Fibroblast of lung (primary cell): Measurements from ENCODE around the gene CD300H. TPM values are rescaled to one million over a fixed set of nuclear protein-coding genes. Genes with fewer than 3 reads are reported as not detected.
A peak's percentile ranks its signal among the peaks of the same experiment; 100 is the strongest.

Experiments used
- DNase-seq, 2 donors: peaks; one replicate each; pipeline versions ENCODE4 v3.0.0 to v3.0.0-alpha.2; 2010; ENCODE audit warnings: low read depth in 2 of 2
- H2AFZ ChIP-seq: 2 replicates; pipeline ENCODE4 v1.5.1; 2012; ENCODE audit warnings: low read length, control low read depth, inconsistent platforms
- H3K27ac ChIP-seq: 2 replicates; pipeline ENCODE4 v1.5.1; 2011; ENCODE audit warnings: low read length, control low read depth; ENCODE audit not compliant: insufficient read depth
- H3K27me3 ChIP-seq: 2 replicates; pipeline ENCODE4 v1.5.1; 2011; ENCODE audit warnings: mild to moderate bottlenecking, low read length; ENCODE audit not compliant: control insufficient read depth, insufficient read depth
- H3K36me3 ChIP-seq: 2 replicates; pipeline ENCODE4 v1.5.1; 2011; ENCODE audit warnings: low read length; ENCODE audit not compliant: control insufficient read depth, insufficient read depth
- H3K4me1 ChIP-seq: 2 replicates; pipeline ENCODE4 v1.5.1; 2011; ENCODE audit warnings: low read length; ENCODE audit not compliant: control insufficient read depth, insufficient read depth; ENCODE audit errors: extremely low read depth
- H3K4me2 ChIP-seq: 2 replicates; pipeline ENCODE4 v1.5.1; 2011; ENCODE audit warnings: low read length, control low read depth; ENCODE audit not compliant: insufficient read depth; ENCODE audit errors: extremely low read depth
- H3K4me3 ChIP-seq, 4 experiments: fragments of 200-600 bp in 1 of 4; sonication (generic) in 1 of 4; replicated peaks in 1 of 4; 2 replicates each; pipeline ENCODE4 v1.5.1; 2011 to 2016; ENCODE audit warnings: low read length in 4 of 4, low read depth in 3 of 4, mild to moderate bottlenecking in 3 of 4, control low read depth in 2 of 4, inconsistent platforms in 1 of 4, mixed read lengths in 1 of 4; ENCODE audit not compliant: insufficient read depth in 1 of 4; ENCODE audit errors: control extremely low read depth in 1 of 4
- H3K79me2 ChIP-seq: 2 replicates; pipeline ENCODE4 v1.5.1; 2012; ENCODE audit warnings: mild to moderate bottlenecking, low read length, inconsistent platforms; ENCODE audit not compliant: control insufficient read depth, insufficient read depth
- H3K9ac ChIP-seq: 2 replicates; pipeline ENCODE4 v1.5.1; 2011; ENCODE audit warnings: mild to moderate bottlenecking, low read length, control low read depth; ENCODE audit not compliant: insufficient read depth
- H3K9me3 ChIP-seq: 2 replicates; pipeline ENCODE4 v1.5.1; 2012; ENCODE audit warnings: low read depth, low read length; ENCODE audit not compliant: control insufficient read depth, insufficient read depth
- H4K20me1 ChIP-seq: 2 replicates; pipeline ENCODE4 v1.5.1; 2011; ENCODE audit warnings: low read length; ENCODE audit not compliant: control insufficient read depth, insufficient read depth; ENCODE audit errors: extremely low read depth
- CTCF ChIP-seq, 2 donors: IDR thresholded peaks in 1 of 2; conservative IDR thresholded peaks in 1 of 2; 1 replicate in 1 of 2; 2 replicates in 1 of 2; pipeline ENCODE4 v1.5.1; 2011 to 2012; ENCODE audit warnings: low read length in 2 of 2, control low read depth in 1 of 2, inconsistent platforms in 1 of 2, low read depth in 1 of 2, mild to moderate bottlenecking in 1 of 2
- EZH2 ChIP-seq: IDR thresholded peaks from 2 replicates; pipeline ENCODE4 v1.5.1; 2012; ENCODE audit warnings: low read length, control low read depth, mild to moderate bottlenecking; ENCODE audit errors: missing control alignments
- polyA plus RNA-seq, 2 donors: library from polyadenylated mRNA; depleted of rRNA in 1 of 2; stranded (reverse) in 1 of 2; unstranded in 1 of 2; fragments of >200 nt; gene quantifications; 2 replicates each; pipeline ENCODE4 v1.2.1, GENCODE V29; 2011 to 2012; ENCODE audit warnings: missing spikeins in 1 of 2
- total RNA-seq: library from RNA; depleted of rRNA; stranded (reverse); fragments of >200 nt; gene quantifications from 2 replicates; pipeline ENCODE4 v1.2.1, GENCODE V29; 2014

CD300H gene
- total and polyA plus RNA-seq, 2 donors (not counting 1 experiment from before 2014, with no cell fraction given) = not detected

GRCh38 chr17:74573169-74573568, 5.9 kb upstream of the CD300H start:
- H3K27ac ChIP-seq = no peak overlapping the region
- no peaks in the 10 kb centered on the region for H3K27me3 ChIP-seq
- H3K9me3 ChIP-seq = no peaks in the 10 kb centered on the region
- no peak overlapping the region for H3K4me3 ChIP-seq
- no peak for DNase-seq
- H3K4me1 ChIP-seq = no peaks in the 10 kb centered on the region
- H2AFZ ChIP-seq = no peak overlapping the region
- no peaks in the 10 kb centered on the region for H3K36me3 ChIP-seq
- no peaks in the 10 kb centered on the region for H3K79me2 ChIP-seq
- no peak overlapping the region for H3K9ac ChIP-seq
- H3K4me2 ChIP-seq = no peak overlapping the region
- TF ChIP-seq CTCF (conservative IDR thresholded peaks at IDR 0.05 in 1 of 2, IDR thresholded peaks at IDR 0.05 in 1 of 2; ENCODE audit: low read depth in 1 of 2, low read length in 2 of 2) (no peak), EZH2 (no peak)
- H4K20me1 ChIP-seq = no peaks in the 10 kb centered on the region

GRCh38 chr17:74571621-74572270, 4.4 kb upstream of the CD300H start:
- Histone ChIP-seq H3K27ac (no peak overlapping the region), H3K4me1 (no peaks in the 10 kb centered on the region), H3K9me3 (no peaks in the 10 kb centered on the region), H3K36me3 (no peaks in the 10 kb centered on the region), H3K27me3 (no peaks in the 10 kb centered on the region), H2AFZ (no peak overlapping the region), H3K4me2 (no peak overlapping the region), H4K20me1 (no peaks in the 10 kb centered on the region), H3K4me3 (no peak overlapping the region), H3K79me2 (no peaks in the 10 kb centered on the region), H3K9ac (no peak overlapping the region)
- no peak for DNase-seq
- TF ChIP-seq EZH2 = no peak
- no peak for TF ChIP-seq CTCF (conservative IDR thresholded peaks at IDR 0.05 in 1 of 2, IDR thresholded peaks at IDR 0.05 in 1 of 2; ENCODE audit: low read depth in 1 of 2, low read length in 2 of 2)

- no peak overlapping the region for H3K27ac ChIP-seq
- peak; percentile 82 to 100 for DNase-seq
- no peaks in the 10 kb centered on the region for H3K36me3 ChIP-seq
- H2AFZ ChIP-seq = no peak overlapping the region
- H3K79me2 ChIP-seq = no peaks in the 10 kb centered on the region
- no peaks in the 10 kb centered on the region for H3K9me3 ChIP-seq
- H4K20me1 ChIP-seq = no peaks in the 10 kb centered on the region
- TF ChIP-seq EZH2 (no peak), CTCF (conservative IDR thresholded peaks at IDR 0.05 in 1 of 2, IDR thresholded peaks at IDR 0.05 in 1 of 2; ENCODE audit: low read depth in 1 of 2, low read length in 2 of 2) (no peak)
- H3K4me3 ChIP-seq = no peak overlapping the region
- no peak overlapping the region for H3K9ac ChIP-seq
- H3K4me1 ChIP-seq = no peaks in the 10 kb centered on the region
- H3K27me3 ChIP-seq = no peaks in the 10 kb centered on the region
- no peak overlapping the region for H3K4me2 ChIP-seq
Measured at GRCh38 chr17:74569020-74570003, 2.0 kb upstream of the CD300H start.
